Retinal pigment epithelial cell (primary cell): ENCODE results near the gene SLCO2A1.

Experiments
- DNase-seq: peaks from one replicate; pipeline ENCODE4 v3.0.0-alpha.2; 2010; ENCODE audit warnings: low read depth
- H3K4me3 ChIP-seq: 2 replicates; pipeline ENCODE4 v1.5.1; 2011; ENCODE audit warnings: mild to moderate bottlenecking, low read length, control low read depth, moderate library complexity
- TF ChIP-seq, protein P1 (sequence below): conservative IDR thresholded peaks from 2 replicates; pipeline ENCODE4 v1.5.1; 2011; ENCODE audit warnings: low read depth, low read length, control low read depth, inconsistent platforms

SLCO2A1 gene

DNA sequence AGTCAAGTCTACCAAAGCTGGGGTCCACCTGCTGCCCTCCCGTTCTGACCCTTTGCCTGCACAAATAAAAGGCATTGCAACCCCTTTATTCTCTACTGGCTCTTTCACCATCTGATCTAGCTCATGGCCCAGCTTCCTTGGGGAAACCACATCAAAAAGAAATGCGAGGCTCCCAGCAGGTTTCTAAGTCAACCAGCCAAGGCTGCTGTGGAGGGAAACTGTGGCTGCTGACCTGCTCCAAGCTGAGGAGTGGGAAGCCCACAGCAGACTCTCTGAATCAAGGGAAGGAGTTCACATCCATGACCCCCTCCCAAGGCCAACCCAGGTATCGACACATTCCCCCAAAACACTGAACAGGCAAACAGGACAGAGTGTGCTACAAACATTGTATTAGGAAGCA is 25.2 kb upstream of the SLCO2A1 start:
- no peak overlapping the region for H3K4me3 ChIP-seq
- DNase-seq: no peak
- TF ChIP-seq, protein P1, sequence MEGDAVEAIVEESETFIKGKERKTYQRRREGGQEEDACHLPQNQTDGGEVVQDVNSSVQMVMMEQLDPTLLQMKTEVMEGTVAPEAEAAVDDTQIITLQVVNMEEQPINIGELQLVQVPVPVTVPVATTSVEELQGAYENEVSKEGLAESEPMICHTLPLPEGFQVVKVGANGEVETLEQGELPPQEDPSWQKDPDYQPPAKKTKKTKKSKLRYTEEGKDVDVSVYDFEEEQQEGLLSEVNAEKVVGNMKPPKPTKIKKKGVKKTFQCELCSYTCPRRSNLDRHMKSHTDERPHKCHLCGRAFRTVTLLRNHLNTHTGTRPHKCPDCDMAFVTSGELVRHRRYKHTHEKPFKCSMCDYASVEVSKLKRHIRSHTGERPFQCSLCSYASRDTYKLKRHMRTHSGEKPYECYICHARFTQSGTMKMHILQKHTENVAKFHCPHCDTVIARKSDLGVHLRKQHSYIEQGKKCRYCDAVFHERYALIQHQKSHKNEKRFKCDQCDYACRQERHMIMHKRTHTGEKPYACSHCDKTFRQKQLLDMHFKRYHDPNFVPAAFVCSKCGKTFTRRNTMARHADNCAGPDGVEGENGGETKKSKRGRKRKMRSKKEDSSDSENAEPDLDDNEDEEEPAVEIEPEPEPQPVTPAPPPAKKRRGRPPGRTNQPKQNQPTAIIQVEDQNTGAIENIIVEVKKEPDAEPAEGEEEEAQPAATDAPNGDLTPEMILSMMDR: no peak

DNA sequence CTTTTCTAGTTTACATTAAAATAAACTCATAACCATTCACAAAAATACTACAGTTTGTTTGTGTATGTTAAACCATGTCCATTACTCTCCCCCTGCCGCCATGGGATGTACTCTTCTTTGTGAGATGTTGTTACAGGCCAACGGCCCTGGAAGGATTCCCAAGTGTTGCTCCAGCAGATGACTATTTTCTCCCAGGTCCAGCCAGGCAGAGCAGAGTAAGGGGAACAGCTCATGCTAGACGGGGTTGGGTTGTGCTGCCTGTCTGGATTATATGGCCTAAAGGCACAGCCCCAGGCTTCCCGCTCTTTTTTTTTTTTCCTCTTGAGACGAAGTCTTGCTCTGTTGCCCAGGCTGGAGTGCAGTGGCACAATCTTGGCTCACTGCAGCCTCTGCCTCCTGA is 24.5 kb upstream of the SLCO2A1 start:
- DNase-seq: no peak
- TF ChIP-seq, protein P1: no peak
- H3K4me3 ChIP-seq: no peak overlapping the region

DNA sequence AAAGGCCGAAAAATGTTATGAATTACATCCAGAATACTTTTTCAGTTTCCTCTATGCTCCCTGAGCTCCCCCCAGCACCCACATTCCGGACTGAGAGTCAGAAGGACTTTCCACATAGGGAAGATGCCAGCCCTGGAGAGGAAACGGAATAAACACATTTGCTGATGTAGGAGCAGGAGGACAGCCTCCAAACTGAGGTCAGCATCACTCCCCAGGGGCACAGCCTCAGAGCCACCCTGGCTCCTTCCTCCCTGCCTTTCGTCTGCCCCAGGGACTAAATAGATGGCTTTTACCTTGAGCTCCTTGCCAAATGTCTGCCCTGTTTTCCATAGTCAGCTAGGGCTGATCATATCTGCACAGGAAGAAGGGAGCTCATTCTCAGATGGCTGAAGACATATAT is 22.6 kb upstream of the SLCO2A1 start:
- no peak overlapping the region for H3K4me3 ChIP-seq
- TF ChIP-seq, protein P1: no peak
- DNase-seq: no peak

DNA sequence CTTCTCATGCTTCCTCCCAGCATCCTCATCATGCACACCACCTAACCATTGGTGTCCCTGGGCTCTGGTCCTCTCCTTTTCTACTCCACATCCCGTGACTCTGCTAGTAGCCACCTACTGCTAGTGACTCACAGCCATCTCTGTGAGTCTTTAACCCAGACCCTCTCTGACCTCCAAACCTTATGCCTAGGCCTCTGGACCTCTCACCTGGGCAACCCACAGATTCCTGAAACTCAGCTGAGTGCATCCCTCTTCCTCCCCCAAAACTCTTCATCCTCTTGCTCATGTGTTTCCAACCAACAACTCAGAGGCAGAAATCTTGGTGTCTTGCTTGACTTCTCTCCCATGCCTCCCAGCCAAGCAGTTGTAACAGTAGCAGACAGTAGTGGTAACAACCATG is 20.0 kb upstream of the SLCO2A1 start:
- TF ChIP-seq, protein P1: no peak
- no peak overlapping the region for H3K4me3 ChIP-seq
- DNase-seq: no peak

DNA sequence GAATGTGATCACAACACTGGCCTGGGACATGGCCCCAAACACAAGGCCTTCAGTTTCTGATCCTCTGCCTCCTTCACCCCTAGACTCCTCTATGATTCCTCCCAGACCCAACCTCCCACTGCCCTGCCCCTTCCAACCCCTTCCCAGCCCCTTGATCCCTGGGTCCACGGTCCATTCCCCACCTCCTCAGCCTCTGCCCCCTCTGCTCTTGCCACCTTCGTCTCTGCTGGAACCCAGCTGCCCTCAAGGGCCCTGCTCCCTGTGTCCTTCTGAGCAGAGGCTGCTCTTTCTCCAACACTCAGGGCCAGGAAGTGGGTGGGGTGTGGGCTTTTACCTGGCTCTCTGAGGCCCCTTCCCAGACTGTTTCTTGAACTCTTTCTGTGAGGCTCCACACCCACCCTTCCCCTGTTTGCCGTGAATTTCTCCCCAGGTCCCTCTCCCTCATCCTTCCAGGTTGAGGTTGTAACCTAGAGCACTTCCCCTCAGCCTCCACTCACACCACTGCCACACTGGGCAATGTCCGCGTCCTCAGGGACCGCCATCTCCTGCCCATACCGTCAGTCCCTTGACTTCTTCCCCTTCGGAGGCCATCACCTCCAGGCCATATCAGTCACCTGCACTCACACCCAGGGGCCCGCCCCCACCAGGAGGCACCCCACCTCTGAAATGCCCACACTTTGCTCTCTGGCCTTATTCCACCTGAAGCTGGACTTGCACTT is 18.7 kb upstream of the SLCO2A1 start:
- H3K4me3 ChIP-seq: no peak overlapping the region
- DNase-seq: no peak
- TF ChIP-seq, protein P1: no peak

DNA sequence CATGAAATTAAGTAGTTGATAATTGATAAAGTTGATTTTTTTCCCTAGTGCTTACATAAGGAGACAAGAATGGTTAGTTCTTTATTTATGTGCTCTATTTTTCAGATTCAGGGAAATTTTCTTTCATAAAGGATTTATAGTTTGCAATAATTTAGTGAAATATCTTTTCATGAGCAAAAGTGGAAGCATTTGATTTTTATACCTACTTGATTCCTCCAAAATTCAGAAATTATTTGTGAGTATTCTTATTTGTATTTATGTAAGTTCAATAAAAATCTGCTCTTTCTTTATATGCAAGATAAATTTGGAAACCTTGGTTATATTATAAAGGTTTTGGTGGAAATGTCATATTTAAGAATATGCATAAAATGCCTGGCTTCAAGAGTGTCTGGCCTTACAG is 14.7 kb upstream of the SLCO2A1 start:
- no peak overlapping the region for H3K4me3 ChIP-seq
- TF ChIP-seq, protein P1: no peak
- DNase-seq: no peak

DNA sequence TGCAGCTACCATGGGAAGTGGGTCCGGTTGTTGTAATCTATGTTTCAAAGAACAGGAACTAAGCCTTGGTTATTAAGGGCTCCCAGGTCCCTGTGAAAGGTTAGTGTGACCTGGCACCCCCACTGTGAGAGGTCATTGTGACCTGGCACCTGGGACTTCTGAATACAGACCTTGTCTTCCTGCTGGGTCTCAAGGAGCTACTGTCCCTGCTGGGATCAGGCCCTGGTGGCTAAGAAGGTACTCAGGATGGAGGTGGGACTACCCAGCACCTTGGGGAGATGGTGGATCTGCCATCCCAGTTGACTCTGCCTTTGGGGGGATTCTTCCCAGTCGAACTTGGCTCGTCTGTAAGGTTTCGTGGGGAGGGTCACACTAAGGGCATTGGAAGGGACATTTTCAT is 10.3 kb upstream of the SLCO2A1 start:
- no peak overlapping the region for H3K4me3 ChIP-seq
- DNase-seq: no peak
- TF ChIP-seq, protein P1: no peak
